Epithelial cell of umbilical artery (primary cell): ENCODE measurements around the gene CZIB. TPM values are rescaled to one million over a fixed set of nuclear protein-coding genes. Genes with fewer than 3 reads are reported as not detected.

ENCODE experiments used
- total RNA-seq: library from RNA; depleted of rRNA; stranded (reverse); fragments of >200 nt; gene quantifications from 2 replicates; pipeline ENCODE4 v1.2.3, GENCODE V29; 2014

The CZIB gene
- 44.2 and 63.5 TPM in 2 replicates for total RNA-seq

GRCh38 chr1:53220171-53220961, at the start of gene CZIB:
TSS of gene CZIB (minus strand) at chr1:53220634. CDS start at chr1:53220575, 59 bp downstream.

GRCh38 chr1:53238197-53239155, 18.0 kb upstream of the CZIB start, which contains the start of gene MAGOH:
TSS of gene MAGOH (minus strand) at chr1:53238518. CDS start at chr1:53238448, 70 bp downstream.

GRCh38 chr1:53196485-53197290, 23.7 kb downstream of the CZIB start, which contains the start of gene CPT2:
TSS of gene CPT2 (plus strand) at chr1:53196824. CDS start at chr1:53196944, 120 bp downstream.

Other genes with a start within 250 kb of the CZIB start
- gene PODN, start 158.4 kb downstream of the CZIB start, total RNA-seq: 0.30 and 0.65 TPM in 2 replicates
- not detected in 2 replicates for gene SLC1A7, start 78.0 kb downstream of the CZIB start, total RNA-seq
- 8.1 and 10.9 TPM in 2 replicates for gene CPT2, start 23.8 kb downstream of the CZIB start, total RNA-seq
- gene MAGOH, start 17.9 kb upstream of the CZIB start, total RNA-seq: 53.9 and 66.7 TPM in 2 replicates
- gene LRP8, start 107.4 kb upstream of the CZIB start, total RNA-seq: 33.1 and 40.6 TPM in 2 replicates
- gene DMRTB1, start 238.8 kb upstream of the CZIB start, total RNA-seq: not detected in 2 replicates